Breast epithelium (tissue), 3 donors: ENCODE results near the gene ARNT2.

Experiments
- CTCF ChIP-seq, 3 donors: fragments of 450-650 bp; IDR thresholded peaks; one replicate each; pipeline ENCODE4 v1.5.1; 2016 to 2017; ENCODE audit warnings: antibody characterized with exemption in 3 of 3, mild to moderate bottlenecking in 3 of 3, moderate library complexity in 3 of 3
- POLR2A ChIP-seq: fragments of 450-650 bp; IDR thresholded peaks from one replicate; pipeline ENCODE4 v1.6.1; 2016; ENCODE audit warnings: antibody characterized with exemption, mild to moderate bottlenecking, moderate library complexity
- POLR2AphosphoS5 ChIP-seq, 3 donors: sonication (generic); formaldehyde crosslinking; IDR thresholded peaks; one replicate each; pipeline ENCODE4 v1.6.1; 2017; ENCODE audit warnings: antibody characterized with exemption in 3 of 3

DNA sequence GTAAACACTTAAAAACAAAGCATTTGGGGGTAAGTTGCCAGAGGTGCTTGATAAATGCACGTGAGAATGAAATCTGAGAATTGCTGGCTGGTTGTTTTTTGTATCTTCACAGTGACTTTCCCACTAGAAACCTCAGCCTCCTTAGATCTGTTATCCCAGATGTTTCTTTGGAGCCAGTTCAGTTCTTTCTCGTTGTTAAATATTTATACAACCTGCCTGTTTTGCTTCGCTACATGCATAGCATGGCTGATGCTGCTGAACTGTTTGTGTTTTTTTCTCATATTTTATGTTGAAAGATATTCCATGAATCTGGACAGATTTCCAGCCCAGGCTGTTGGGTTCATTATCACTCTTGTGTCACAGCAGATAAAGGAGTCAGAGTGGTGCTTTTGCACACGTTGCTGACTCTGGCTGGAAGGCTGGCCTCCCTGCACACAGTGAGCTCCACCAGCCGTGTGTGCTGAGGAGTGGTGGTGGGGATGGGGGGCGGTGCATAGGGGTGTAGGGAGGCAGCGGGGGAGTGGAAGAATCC lies 80.2 kb downstream of the ARNT2 start:
- no peak for TF ChIP-seq POLR2AphosphoS5 (IDR thresholded peaks at IDR 0.05)
- TF ChIP-seq CTCF (IDR thresholded peaks at IDR 0.05): no peak
- TF ChIP-seq POLR2A: no peak
